Right atrium auricular region (tissue), 2 donors: ENCODE data around the gene DNAJB11. TPM values are rescaled to one million over a fixed set of nuclear protein-coding genes. Genes with fewer than 3 reads are reported as not detected.

Experiments used
- DNase-seq: peaks from one replicate; pipeline ENCODE4 v3.0.0-alpha.2; 2019; ENCODE audit warnings: low spot score
- H3K27ac ChIP-seq, 2 donors: fragments of 200-600 bp; sonication (generic); 1 replicate in 1 of 2; 2 replicates in 1 of 2; pipeline ENCODE4 v1.5.1; 2016 to 2019
- H3K27me3 ChIP-seq, 2 donors: fragments of 200-600 bp; sonication (generic); one replicate each; pipeline versions ENCODE4 v1.5.1 to v1.6.0; 2017 to 2019
- H3K36me3 ChIP-seq: fragments of 200-600 bp; sonication (generic); one replicate; pipeline ENCODE4 v1.5.1; 2016
- H3K4me1 ChIP-seq, 2 donors: fragments of 200-600 bp; sonication (generic); one replicate each; pipeline versions ENCODE4 v1.5.1 to v1.6.0; 2017 to 2019
- H3K4me3 ChIP-seq, 2 donors: fragments of 200-600 bp; sonication (generic); 1 replicate in 1 of 2; 2 replicates in 1 of 2; pipeline ENCODE4 v1.5.1; 2017 to 2019; ENCODE audit warnings: mild to moderate bottlenecking in 1 of 2, moderate library complexity in 1 of 2
- H3K9me3 ChIP-seq, 2 donors: fragments of 200-600 bp; sonication (generic); one replicate each; pipeline ENCODE4 v1.5.1; 2019
- CTCF ChIP-seq, 2 donors: fragments of 200-600 bp; sonication (generic); IDR thresholded peaks; one replicate each; pipeline ENCODE4 v1.5.1; 2019; ENCODE audit warnings: antibody characterized with exemption in 2 of 2
- total RNA-seq, 2 donors: library from RNA; depleted of rRNA; stranded (reverse); fragments of >200 nt; gene quantifications; one replicate each; pipeline ENCODE4 v1.1.0, GENCODE V29; 2016

The DNAJB11 gene
- total RNA-seq = 10 to 100 TPM; 39.1 to 39.3 TPM

- Histone ChIP-seq H3K27ac (peak within 1 kb of the TSS; percentile 95 to 96), H3K36me3 (peaks cover 1% of the 10 kb centered on the region), H3K4me1 (peaks cover 0 to 44% of the 10 kb centered on the region in 2 donors), H3K9me3 (no peaks in the 10 kb centered on the region), H3K27me3 (no peaks in the 10 kb centered on the region), H3K4me3 (peak within 1 kb of the TSS; percentile 92 to 98)
- TF ChIP-seq CTCF (IDR thresholded peaks at IDR 0.05) = no peak
- peak; percentile 100 for DNase-seq
These were observed at the start of gene DNAJB11 for GRCh38 chr3:186570096-186570940. TSS of gene DNAJB11 (plus strand) at chr3:186570720. CDS start at chr3:186570898, 178 bp downstream.

- no peak for DNase-seq
- Histone ChIP-seq H3K27me3 (no peaks in the 10 kb centered on the region), H3K4me3 (no peak overlapping the region), H3K4me1 (no peaks in the 10 kb centered on the region), H3K27ac (no peak overlapping the region), H3K9me3 (no peaks in the 10 kb centered on the region), H3K36me3 (no peaks in the 10 kb centered on the region)
- TF ChIP-seq CTCF (IDR thresholded peaks at IDR 0.05) = no peak
These were observed 49.3 kb upstream of the DNAJB11 start for GRCh38 chr3:186520957-186521842.

- DNase-seq = no peak
- H3K27ac ChIP-seq = no peak overlapping the region
- no peaks in the 10 kb centered on the region for H3K27me3 ChIP-seq
- H3K9me3 ChIP-seq = no peaks in the 10 kb centered on the region
- TF ChIP-seq CTCF (IDR thresholded peaks at IDR 0.05) = no peak
- no peak overlapping the region for H3K4me3 ChIP-seq
- no peaks in the 10 kb centered on the region for H3K36me3 ChIP-seq
- no peaks in the 10 kb centered on the region for H3K4me1 ChIP-seq
These were observed 47.5 kb upstream of the DNAJB11 start for GRCh38 chr3:186523022-186523421.

GRCh38 chr3:186523434-186523833, 47.1 kb upstream of the DNAJB11 start:
- TF ChIP-seq CTCF (IDR thresholded peaks at IDR 0.05) = no peak
- no peak overlapping the region for H3K27ac ChIP-seq
- no peaks in the 10 kb centered on the region for H3K4me1 ChIP-seq
- H3K36me3 ChIP-seq = no peaks in the 10 kb centered on the region
- no peak overlapping the region for H3K4me3 ChIP-seq
- H3K9me3 ChIP-seq = no peaks in the 10 kb centered on the region
- no peaks in the 10 kb centered on the region for H3K27me3 ChIP-seq
- no peak for DNase-seq

GRCh38 chr3:186524616-186525015, 45.9 kb upstream of the DNAJB11 start:
- H3K36me3 ChIP-seq = no peaks in the 10 kb centered on the region
- H3K9me3 ChIP-seq = no peaks in the 10 kb centered on the region
- H3K4me3 ChIP-seq = no peak overlapping the region
- no peak overlapping the region for H3K27ac ChIP-seq
- no peaks in the 10 kb centered on the region for H3K27me3 ChIP-seq
- no peak for DNase-seq
- H3K4me1 ChIP-seq = no peaks in the 10 kb centered on the region
- TF ChIP-seq CTCF (IDR thresholded peaks at IDR 0.05) = no peak
